Colonic mucosa (tissue), 4 donors: Measurements from ENCODE around the gene FOXE1. TPM values are rescaled to one million over a fixed set of nuclear protein-coding genes. Genes with fewer than 3 reads are reported as not detected.

Experiments
- DNase-seq: peaks from one replicate; pipeline ENCODE4 v3.0.0-alpha.2; 2020
- H3K27ac ChIP-seq: fragments of 200-600 bp; one replicate; pipeline ENCODE4 v1.8.0; 2021
- H3K27me3 ChIP-seq: fragments of 200-600 bp; one replicate; pipeline ENCODE4 v1.8.0; 2021
- H3K36me3 ChIP-seq: fragments of 200-600 bp; one replicate; pipeline ENCODE4 v1.8.0; 2021
- H3K4me1 ChIP-seq: fragments of 200-600 bp; one replicate; pipeline ENCODE4 v1.8.0; 2021; ENCODE audit warnings: mild to moderate bottlenecking
- H3K4me3 ChIP-seq: fragments of 200-600 bp; one replicate; pipeline ENCODE4 v1.8.0; 2021
- H3K9ac ChIP-seq, 2 donors: one replicate each; pipeline ENCODE4 v1.7.0; 2013; ENCODE audit warnings: control low read depth in 2 of 2, low read depth in 2 of 2, low read length in 2 of 2
- H3K9me3 ChIP-seq: fragments of 200-600 bp; one replicate; pipeline ENCODE4 v1.8.0; 2021
- intact Hi-C: fragments of 100-400 bp; cut with DNase I; formaldehyde crosslinking; loops from one replicate; pipeline ENCODE4 v1.14.1; 2022
- total RNA-seq, 2 donors: library from RNA; stranded (reverse); fragmentation: NEBNext Ultra II Directional in 1 of 2; extraction: Animal tissue kit (Norgen Biotek cat#: 25700) in 1 of 2; gene quantifications; one replicate each; pipeline ENCODE4 v1.2.1, GENCODE V29; 2021
- TF ChIP-seq, protein P1 (sequence below): fragments of 200-600 bp; IDR thresholded peaks from one replicate; pipeline ENCODE4 v1.8.0; 2022; ENCODE audit warnings: antibody characterized with exemption, mild to moderate bottlenecking
- donor health status: healthy.
- donor health status: DM: no; HTN: no; CAD: no.
- donor health status: DM: no; HTN: no; CAD: no.

FOXE1 gene
- total RNA-seq, 2 donors from 2014 or later, result not detected

DNA sequence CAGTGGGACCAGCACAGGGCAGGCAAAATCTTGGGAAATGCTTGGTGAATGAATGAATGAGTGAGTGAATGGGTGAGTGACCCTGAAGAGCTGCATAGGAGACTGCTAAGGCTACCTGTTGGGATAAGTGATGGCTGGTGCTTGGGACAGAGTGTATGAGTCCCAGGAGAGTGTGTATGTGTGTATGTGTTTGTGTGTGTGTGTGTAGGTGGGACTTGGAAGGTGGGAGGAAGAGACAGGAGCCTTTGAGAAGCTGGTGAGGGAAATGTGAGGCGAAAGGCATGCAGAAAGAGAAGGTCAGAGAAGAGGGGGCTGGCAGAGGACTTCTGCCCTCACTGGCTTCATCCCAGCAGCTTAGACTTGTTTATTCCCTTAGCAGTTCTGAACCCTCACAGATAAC lies 33.3 kb upstream of the FOXE1 start:
- H3K27ac ChIP-seq, result no peak overlapping the region
- H3K4me1 ChIP-seq, result no peaks in the 10 kb centered on the region
- no peaks in the 10 kb centered on the region for H3K9me3 ChIP-seq
- H3K36me3 ChIP-seq, result no peaks in the 10 kb centered on the region
- H3K27me3 ChIP-seq, result no peaks in the 10 kb centered on the region
- no peak overlapping the region for H3K4me3 ChIP-seq
- DNase-seq, result no peak
- TF ChIP-seq, protein P1, sequence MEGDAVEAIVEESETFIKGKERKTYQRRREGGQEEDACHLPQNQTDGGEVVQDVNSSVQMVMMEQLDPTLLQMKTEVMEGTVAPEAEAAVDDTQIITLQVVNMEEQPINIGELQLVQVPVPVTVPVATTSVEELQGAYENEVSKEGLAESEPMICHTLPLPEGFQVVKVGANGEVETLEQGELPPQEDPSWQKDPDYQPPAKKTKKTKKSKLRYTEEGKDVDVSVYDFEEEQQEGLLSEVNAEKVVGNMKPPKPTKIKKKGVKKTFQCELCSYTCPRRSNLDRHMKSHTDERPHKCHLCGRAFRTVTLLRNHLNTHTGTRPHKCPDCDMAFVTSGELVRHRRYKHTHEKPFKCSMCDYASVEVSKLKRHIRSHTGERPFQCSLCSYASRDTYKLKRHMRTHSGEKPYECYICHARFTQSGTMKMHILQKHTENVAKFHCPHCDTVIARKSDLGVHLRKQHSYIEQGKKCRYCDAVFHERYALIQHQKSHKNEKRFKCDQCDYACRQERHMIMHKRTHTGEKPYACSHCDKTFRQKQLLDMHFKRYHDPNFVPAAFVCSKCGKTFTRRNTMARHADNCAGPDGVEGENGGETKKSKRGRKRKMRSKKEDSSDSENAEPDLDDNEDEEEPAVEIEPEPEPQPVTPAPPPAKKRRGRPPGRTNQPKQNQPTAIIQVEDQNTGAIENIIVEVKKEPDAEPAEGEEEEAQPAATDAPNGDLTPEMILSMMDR, result no peak
- intact Hi-C loops, result no loop called here
- H3K9ac ChIP-seq, result no peak overlapping the region

DNA sequence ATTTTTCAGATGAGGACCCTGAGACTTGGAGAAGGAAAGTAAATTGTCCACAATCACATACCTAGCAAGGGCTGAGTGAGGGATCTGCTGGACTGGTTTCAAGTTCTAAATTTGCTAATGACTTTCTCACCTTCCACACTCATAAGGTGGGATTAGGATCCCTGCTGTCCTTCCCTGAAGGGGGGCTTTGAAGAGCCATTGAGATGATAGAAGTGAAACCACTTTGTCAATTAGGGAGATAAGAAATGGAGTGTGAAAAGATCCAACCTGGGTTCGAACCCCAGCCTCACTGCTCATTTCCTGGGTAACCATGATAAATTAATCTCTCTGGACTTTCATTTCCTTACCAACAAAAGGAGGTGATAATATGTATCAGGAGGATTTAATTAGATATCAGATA lies 32.7 kb upstream of the FOXE1 start:
- intact Hi-C loops, result no loop called here
- no peaks in the 10 kb centered on the region for H3K27me3 ChIP-seq

DNA sequence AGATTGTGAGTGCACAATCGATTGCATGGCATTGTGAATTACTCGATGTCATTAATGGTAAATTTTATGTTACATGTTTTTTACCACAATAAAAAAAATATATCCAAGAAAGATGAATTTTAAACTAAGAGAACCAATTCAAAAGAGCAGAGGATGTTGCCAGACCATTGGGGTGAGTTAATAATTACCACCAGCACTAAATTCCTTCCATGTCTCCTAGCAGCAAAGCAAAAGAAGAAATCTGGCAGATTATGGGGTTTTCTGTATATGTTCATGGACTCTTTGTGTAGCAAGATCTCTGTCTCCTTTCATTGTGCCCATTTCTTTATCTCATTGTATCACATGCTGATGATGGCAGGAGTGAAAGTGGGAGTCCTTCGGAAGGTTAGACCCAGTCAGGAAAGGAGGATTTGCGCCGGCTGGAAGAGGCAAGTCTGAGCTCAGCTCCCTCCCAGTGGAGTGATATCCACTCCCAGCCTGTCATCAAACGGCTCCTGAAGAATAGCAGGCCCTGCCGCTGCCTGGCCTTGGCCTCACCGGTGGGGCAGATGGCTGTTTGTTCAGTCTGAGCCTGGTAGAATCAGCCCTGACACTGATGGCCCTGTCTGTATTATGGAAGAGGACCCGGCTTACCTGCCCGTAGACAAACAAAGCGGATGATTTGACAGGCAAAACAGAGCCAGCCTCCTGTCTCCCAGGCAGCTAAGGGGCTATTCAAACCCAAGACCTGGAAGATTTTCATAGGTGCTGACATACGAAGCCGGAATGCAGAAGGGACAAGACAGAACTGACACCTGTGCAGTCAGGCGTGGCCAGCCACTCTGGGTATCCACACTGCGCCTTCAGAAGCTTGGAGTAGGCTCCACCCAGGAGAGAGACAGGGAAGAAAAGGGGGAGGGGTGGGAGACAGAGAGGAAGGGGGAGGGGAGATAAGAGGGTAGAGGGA lies 21.9 kb upstream of the FOXE1 start:
- no peak for DNase-seq
- TF ChIP-seq, protein P1, result no peak

More for the DNA sequence above, 32.7 kb upstream of the FOXE1 start:
- Histone ChIP-seq H3K36me3 (no peaks in the 10 kb centered on the region), H3K4me3 (no peak overlapping the region), H3K9ac (no peak overlapping the region), H3K9me3 (no peaks in the 10 kb centered on the region), H3K4me1 (no peaks in the 10 kb centered on the region), H3K27ac (no peak overlapping the region)
- TF ChIP-seq, protein P1, result no peak
- DNase-seq, result no peak

DNA sequence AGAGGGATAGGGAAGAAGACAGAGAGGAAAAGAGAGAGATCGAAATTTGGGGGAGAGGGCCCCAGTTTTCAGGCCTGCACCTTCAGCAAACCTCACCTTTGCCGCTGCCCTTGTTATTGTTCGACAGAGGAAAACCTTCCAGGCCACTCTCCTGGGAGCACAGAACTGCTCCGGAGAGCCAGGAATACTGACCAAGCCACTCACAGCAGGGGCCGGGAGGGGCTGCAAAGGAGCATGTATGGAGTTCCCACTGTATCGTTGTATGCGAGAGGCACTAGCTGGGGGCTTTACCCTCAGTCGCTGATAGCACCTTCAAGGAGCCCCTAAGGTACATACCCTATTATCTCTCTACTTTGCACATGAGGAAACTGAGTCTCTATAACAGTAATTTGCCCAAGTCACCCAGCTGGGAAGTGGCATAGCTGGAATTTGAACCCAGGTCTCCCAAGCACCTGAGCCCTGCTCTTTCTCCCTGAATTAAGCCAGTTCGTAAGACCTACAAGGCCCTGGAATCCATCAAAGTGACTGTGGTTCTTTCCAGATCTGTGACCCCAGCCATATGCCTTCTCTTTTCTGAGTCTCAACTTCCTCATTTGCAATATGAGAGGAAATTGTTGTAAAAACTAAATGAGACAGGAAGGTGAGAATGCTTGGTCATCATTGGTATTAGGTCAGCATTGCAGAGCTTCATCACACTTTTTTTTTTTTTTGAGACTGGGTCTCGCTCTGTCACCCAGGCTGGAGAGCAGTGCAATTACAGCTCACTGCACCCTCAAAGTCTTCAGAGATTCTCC lies 21.0 kb upstream of the FOXE1 start:
- Histone ChIP-seq H3K27ac (no peak overlapping the region), H3K4me1 (no peaks in the 10 kb centered on the region), H3K9ac (no peak overlapping the region), H3K27me3 (no peaks in the 10 kb centered on the region), H3K36me3 (no peaks in the 10 kb centered on the region), H3K9me3 (no peaks in the 10 kb centered on the region), H3K4me3 (no peak overlapping the region)
- TF ChIP-seq, protein P1, result no peak
- intact Hi-C loops, result no loop called here
- no peak for DNase-seq

More for the DNA sequence above, 21.9 kb upstream of the FOXE1 start:
- H3K4me3 ChIP-seq, result no peak overlapping the region
- no peak overlapping the region for H3K27ac ChIP-seq
- no peaks in the 10 kb centered on the region for H3K4me1 ChIP-seq
- H3K9ac ChIP-seq, result no peak overlapping the region
- intact Hi-C loops, result no loop called here
- H3K27me3 ChIP-seq, result no peaks in the 10 kb centered on the region
- no peaks in the 10 kb centered on the region for H3K9me3 ChIP-seq
- no peaks in the 10 kb centered on the region for H3K36me3 ChIP-seq

DNA sequence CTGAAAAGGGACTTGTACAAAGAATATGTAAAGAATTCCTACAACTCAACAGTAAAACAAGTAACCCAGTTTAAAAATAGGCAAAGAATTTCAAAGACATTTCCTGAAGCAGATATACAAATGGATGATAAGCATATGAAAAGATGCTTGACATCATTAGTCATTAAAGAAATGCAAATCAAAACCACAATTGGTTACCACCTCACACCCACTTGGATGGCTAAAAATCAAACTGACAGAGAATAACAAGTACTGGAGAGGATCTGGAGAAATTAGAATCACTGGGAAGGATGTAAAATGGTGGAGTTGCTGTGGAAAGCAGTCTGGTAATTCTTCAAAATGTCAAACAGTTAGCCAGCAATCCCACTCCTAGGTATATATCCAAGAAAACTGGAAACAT lies 12.5 kb upstream of the FOXE1 start:
- Histone ChIP-seq H3K9me3 (no peaks in the 10 kb centered on the region), H3K36me3 (no peaks in the 10 kb centered on the region), H3K9ac (no peak overlapping the region), H3K4me3 (no peak overlapping the region), H3K27me3 (no peaks in the 10 kb centered on the region), H3K27ac (no peak overlapping the region), H3K4me1 (no peaks in the 10 kb centered on the region)
- TF ChIP-seq, protein P1, result no peak
- no peak for DNase-seq
- intact Hi-C loops, result no loop called here
